ENCODE data around the gene CNOT6. TPM values are rescaled to one million over a fixed set of nuclear protein-coding genes. Genes with fewer than 3 reads are reported as not detected.

The CNOT6 gene
- total RNA-seq, 1 experiment from 2014 or later, result 32.8 TPM

DNA sequence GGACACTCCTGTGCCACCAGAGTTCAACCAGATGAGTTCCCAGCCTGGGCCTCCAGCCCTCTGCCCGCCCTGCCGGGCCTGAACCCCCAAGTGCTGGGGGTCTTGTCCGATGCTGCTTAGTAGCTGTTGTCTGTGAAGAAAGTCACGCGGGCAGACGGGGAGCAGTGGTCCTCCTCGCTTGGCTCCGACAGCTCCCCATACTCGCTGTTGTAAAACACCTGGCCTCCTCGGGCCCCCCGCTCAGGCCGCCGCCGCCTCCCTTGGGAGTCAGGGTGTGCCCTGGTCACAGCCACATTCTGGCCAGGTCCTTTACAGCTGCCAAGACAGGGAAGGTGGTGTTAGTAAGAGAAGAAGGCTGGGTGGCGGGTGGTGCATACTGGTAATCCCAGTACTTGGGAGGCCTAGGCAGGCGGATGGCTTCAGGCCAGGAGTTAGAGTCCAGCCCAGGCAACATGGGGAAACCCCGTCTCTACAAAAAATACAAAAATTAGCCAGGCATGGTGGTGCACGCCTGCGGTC is 109.0 kb downstream of the CNOT6 start:
- POLR2A ChIA-PET, result no interaction called here
- Histone ChIP-seq H3K36me3 (ENCODE audit: control insufficient read depth, insufficient read depth, low read length) (no peaks in the 10 kb centered on the region), H3K27me3 (ENCODE audit: control insufficient read depth, insufficient read depth, low read length) (no peaks in the 10 kb centered on the region), H3K27ac (ENCODE audit: low read length) (no peak overlapping the region), H3K4me3 (ENCODE audit: low read depth in 2 of 2, low read length in 2 of 2) (no peak overlapping the region), H3K9me3 (ENCODE audit: control insufficient read depth, insufficient read depth, low read depth, low read length) (no peaks in the 10 kb centered on the region), H3K4me1 (ENCODE audit: control insufficient read depth, insufficient read depth, low read length) (no peaks in the 10 kb centered on the region)
- BruUV-seq (replicated peaks), result no TSS peak
- intact Hi-C loops (cut with micrococcal nuclease; ENCODE audit: unreplicated experiment) (no loop called here), in situ Hi-C loops (cut with HindIII; ENCODE audit: low pct_unique_long_range_greater_than_20kb, low sequenced_read_pairs) (no loop called here)
- DNase-seq (ENCODE audit: low read depth, low spot score), result no peak
- TF ChIP-seq TCF7L2 (IDR thresholded peaks at IDR 0.05; ENCODE audit: low read depth, low read length) (no peak), SIN3A (IDR thresholded peaks at IDR 0.05; ENCODE audit: borderline replicate concordance, insufficient read depth, low read depth, low read length) (no peak)
- ATAC-seq, result no peak
- CTCF ChIA-PET, result interaction anchor here (0.5 kb wide), 1 partner anchor 134 kb away, joined by 10 read pairs; no protein-coding TSS in a partner anchor

GRCh38 chr5:180604271-180604670 is 110.1 kb downstream of the CNOT6 start:
- ATAC-seq, result no peak
- Histone ChIP-seq H3K27ac (ENCODE audit: low read length) (no peak overlapping the region), H3K27me3 (ENCODE audit: control insufficient read depth, insufficient read depth, low read length) (no peaks in the 10 kb centered on the region), H3K4me1 (ENCODE audit: control insufficient read depth, insufficient read depth, low read length) (no peaks in the 10 kb centered on the region), H3K36me3 (ENCODE audit: control insufficient read depth, insufficient read depth, low read length) (no peaks in the 10 kb centered on the region), H3K9me3 (ENCODE audit: control insufficient read depth, insufficient read depth, low read depth, low read length) (no peaks in the 10 kb centered on the region), H3K4me3 (ENCODE audit: low read depth in 2 of 2, low read length in 2 of 2) (no peak overlapping the region)
- DNase-seq (ENCODE audit: low read depth, low spot score), result no peak
- in situ Hi-C loops (cut with HindIII; ENCODE audit: low pct_unique_long_range_greater_than_20kb, low sequenced_read_pairs), result no loop called here
- ChIA-PET CTCF (no interaction called here), POLR2A (no interaction called here)
- BruUV-seq (replicated peaks), result no TSS peak
- TF ChIP-seq REST (IDR thresholded peaks at IDR 0.05; ENCODE audit: insufficient read depth in 1 of 2, low read depth in 2 of 2, low read length in 1 of 2) (no peak), SIN3A (IDR thresholded peaks at IDR 0.05; ENCODE audit: borderline replicate concordance, insufficient read depth, low read depth, low read length) (no peak)
- intact Hi-C loops (cut with micrococcal nuclease; ENCODE audit: unreplicated experiment), result no loop called here

DNA sequence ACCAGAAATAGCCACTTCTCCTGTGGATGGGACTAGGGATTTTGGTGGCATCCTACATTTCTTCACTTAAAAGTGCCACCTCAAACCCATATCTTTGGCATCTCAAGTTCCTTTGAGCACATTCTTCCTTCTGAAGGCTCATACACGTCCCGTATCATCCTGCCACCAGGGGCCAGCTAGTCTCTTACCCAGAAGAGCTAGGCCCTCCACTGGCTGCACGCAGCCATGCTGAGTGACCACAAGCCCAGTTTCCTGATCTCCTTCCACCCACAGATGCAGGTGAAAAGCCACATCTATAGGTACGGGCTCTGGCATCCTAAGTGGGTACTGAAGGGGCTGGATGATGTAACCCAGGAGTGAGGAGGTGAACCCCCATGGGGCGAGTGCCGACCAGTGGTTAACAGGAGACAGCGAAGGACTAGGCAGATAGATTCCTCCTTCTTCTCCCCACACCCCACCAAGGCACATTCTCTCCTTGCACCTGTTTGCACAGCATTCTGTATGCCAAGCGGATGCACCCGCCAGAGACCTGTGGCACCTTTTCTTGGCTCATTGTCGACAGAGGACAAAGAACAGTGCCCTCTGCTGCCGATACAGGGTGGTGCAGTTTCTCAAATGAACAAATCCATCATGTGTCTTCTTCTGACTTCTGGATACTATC is 111.5 kb downstream of the CNOT6 start:
- POLR2A ChIA-PET, result no interaction called here
- Histone ChIP-seq H3K36me3 (ENCODE audit: control insufficient read depth, insufficient read depth, low read length) (no peaks in the 10 kb centered on the region), H3K27ac (ENCODE audit: low read length) (no peak overlapping the region), H3K4me1 (ENCODE audit: control insufficient read depth, insufficient read depth, low read length) (no peaks in the 10 kb centered on the region), H3K9me3 (ENCODE audit: control insufficient read depth, insufficient read depth, low read depth, low read length) (no peaks in the 10 kb centered on the region), H3K27me3 (ENCODE audit: control insufficient read depth, insufficient read depth, low read length) (no peaks in the 10 kb centered on the region), H3K4me3 (ENCODE audit: low read depth in 2 of 2, low read length in 2 of 2) (no peak overlapping the region)
- BruUV-seq (replicated peaks), result no TSS peak
- intact Hi-C loops (cut with micrococcal nuclease; ENCODE audit: unreplicated experiment) (no loop called here), in situ Hi-C loops (cut with HindIII; ENCODE audit: low pct_unique_long_range_greater_than_20kb, low sequenced_read_pairs) (no loop called here)
- ATAC-seq (peak; percentile 61; the same call in 1 of the 2 replicates), DNase-seq (ENCODE audit: low read depth, low spot score) (peak; percentile 46)
- CTCF ChIA-PET, result interaction anchor here (0.8 to 1.1 kb wide), 2 partner anchors 10 to 74 kb away, joined by 3 to 5 read pairs; no protein-coding TSS in a partner anchor
- TF ChIP-seq SIN3A (IDR thresholded peaks at IDR 0.05; ENCODE audit: borderline replicate concordance, insufficient read depth, low read depth, low read length), result no peak
- peak; percentile 92 for TF ChIP-seq CTCF (IDR thresholded peaks at IDR 0.05)
